GM10847 (cell line): Measurements from ENCODE around the gene EEA1.

ENCODE experiments used
- POLR2A ChIP-seq: IDR thresholded peaks from 2 replicates; pipeline ENCODE4 v1.6.1; 2011; ENCODE audit not compliant: insufficient read length; ENCODE audit errors: extremely low read depth

EEA1 gene

DNA sequence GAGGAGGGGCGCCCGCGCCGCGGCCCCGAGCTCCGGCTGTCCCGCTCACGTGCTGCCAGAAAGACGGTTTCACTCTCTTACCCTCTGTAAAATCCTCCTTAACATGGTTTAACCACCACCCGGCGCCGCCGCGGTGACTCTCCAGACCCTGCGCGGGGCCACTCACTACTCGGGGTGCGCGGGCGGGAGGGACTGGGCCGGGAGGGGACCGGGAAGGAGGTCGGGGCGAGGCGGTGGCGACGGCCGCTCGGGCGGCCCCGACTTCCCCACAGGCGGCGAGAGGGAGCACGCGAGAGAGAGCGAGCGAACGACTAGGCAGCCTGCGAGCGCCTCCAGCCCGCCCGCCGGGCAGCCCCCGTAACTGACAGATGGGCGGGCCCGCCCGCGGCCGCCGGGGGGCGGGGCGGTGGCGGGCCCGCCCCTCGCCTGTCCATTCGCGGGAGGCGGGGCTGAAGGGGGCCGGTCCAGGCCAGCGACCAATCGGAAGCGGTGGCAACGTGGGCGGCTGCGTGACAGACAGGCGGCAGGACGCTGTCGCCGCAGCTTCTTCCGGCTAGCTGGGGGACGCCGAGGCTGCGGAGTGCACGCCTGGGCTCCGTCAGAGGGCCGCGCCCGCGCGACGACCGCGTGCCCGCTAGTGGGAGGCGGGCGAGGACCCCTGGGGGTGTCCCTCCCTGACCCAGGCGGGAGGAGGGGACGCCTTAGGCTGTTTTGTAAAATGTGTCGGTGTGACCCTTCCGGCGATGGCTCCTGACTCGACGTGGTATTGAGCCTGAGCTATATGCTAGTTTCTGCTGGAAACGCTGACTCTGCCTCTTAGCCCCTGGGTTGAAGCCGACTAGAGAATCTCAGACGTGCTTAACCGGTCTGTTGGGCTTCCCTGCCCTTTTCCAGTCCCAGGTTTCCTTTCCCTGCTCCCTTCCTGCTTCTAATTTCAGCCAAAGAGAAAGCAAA, at the start of gene EEA1:
EEA1 (minus strand) TSS at position 334 of the 954 bp plus-strand sequence; CDS start at position 105, 229 bp downstream.
- peak; percentile 89 for TF ChIP-seq POLR2A

GRCh38 chr12:92978607-92979006, 49.5 kb upstream of the EEA1 start:
- TF ChIP-seq POLR2A: no peak

GRCh38 chr12:92977326-92977725, 48.2 kb upstream of the EEA1 start:
- TF ChIP-seq POLR2A: no peak

DNA sequence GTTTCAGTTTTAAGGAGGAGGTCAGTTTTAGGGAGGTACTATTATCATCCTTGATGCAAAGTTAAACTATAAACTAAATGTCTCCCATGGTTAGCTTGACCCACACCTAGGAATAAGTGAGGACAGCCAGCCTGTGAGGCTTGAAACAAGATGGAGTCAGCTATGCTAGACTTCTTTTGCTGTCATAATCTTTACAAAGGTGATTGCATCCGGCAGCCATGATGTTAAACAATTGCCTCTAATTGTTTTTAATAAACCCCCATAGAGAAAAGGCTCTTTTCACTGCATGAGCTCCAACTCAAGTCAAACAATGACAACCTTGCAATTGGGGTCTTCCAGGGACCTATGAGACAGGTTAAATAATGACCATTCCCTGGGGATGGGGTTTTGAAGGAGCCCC, 45.7 kb upstream of the EEA1 start:
- TF ChIP-seq POLR2A: no peak

DNA sequence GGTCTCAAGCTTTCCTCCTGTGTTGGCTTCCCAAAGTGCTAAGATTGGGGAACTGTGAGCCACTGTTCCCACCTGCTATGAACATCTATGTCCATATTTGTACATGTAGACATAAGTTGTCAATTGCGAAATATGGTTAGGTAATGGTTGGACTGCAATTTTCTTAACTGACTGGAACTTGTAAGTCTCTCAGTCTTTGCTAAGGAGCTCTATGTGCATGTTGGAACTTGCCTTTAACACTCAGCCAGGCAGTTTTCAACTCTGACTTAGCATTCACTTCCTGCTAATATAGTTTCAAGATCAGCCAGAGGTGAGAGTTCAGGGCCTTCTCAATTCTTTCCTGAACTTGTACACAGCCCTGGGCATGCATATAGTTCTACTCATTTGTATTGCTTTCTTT, 44.5 kb upstream of the EEA1 start:
- no peak for TF ChIP-seq POLR2A

DNA sequence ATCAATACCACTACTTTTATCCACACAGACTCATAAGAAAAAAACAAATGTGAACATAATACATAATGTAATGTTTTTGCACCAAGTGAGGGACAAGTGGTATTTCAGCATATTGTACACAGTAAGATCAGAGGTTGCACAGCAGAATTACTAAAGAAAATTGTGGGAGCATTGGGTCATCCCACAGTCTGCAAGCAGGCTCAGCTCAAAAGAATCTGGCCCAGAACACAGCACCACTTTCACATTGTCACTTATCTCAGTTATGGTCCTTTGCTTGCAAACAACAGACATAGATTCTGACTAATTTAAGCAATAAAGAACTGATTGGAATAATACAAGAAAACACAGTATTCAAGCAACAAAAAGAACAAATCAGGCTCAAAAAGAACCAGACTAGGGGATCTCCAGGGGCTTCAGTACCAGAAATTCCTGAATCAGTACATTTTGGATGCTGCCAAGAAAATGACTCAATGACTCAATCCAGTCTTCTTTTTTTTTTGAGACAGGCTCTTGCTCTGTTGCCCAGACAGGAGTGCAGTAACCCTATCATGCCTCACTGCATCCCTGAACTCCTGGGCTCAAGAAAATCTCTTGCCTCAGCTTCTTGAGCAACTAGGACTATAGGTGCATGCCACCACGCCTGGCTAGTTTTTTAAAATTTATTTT, 42.9 kb upstream of the EEA1 start:
- TF ChIP-seq POLR2A: no peak

- TF ChIP-seq POLR2A: no peak
These were observed 39.2 kb upstream of the EEA1 start for GRCh38 chr12:92968176-92968813.

- no peak for TF ChIP-seq POLR2A
These were observed 32.9 kb upstream of the EEA1 start for GRCh38 chr12:92961949-92962348.

GRCh38 chr12:92955997-92956663, 27.0 kb upstream of the EEA1 start:
- no peak for TF ChIP-seq POLR2A

DNA sequence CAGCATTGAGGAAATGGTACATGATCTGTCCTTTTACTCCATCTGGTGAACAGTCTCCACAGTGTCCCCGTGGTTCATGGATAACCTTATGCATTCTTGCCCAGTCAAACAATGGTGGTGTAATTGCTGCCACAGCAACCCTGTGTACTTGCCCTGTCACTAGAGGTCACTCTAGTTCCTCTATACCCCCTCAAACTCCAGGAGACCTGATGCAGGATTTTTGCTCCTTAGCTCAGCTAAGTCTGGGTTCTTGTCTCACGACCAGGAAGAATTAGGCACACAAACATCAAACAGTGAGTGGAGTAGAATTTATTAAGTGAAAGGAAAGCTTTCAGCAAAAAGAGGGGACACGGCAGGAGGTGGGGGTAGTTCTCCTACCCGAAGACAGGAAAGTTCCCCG, 24.7 kb upstream of the EEA1 start:
- no peak for TF ChIP-seq POLR2A

DNA sequence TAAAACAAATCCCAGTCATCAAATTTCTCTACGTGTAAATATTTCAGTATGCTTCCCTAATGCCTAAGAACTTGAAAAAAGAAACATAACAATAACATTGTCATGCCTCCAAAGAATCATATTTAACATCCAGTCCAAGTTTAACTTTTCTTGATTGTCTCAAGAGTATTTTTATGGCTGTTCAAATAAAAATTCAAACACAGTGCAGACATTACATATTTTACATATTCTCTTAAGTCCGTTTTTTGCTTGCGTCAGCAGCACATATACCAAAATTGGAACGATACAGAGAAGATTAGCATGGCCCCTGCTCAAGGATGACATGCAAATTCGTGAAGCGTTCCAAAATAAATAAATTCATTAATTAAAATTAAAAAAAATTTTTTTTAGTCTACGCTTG, 23.3 kb upstream of the EEA1 start:
- TF ChIP-seq POLR2A: no peak

DNA sequence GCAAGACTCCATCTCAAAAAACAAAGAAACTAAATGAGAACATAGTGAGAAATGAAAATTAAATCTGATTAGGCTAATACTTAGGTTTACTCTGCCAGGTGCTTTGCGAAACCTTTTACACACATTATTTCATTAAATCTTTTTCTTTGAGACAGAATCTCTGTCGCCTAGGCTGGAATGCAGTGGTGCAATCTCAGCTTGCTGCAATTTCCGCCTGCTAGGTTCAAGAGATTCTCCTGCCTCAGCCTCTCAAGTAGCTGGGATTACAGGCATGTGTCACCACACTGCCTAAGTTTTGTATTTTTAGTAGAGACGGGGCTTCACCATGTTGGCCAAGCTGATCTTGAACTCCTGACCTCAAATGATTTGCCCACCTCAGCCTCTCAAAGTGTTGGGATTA, 21.9 kb upstream of the EEA1 start:
- TF ChIP-seq POLR2A: no peak

DNA sequence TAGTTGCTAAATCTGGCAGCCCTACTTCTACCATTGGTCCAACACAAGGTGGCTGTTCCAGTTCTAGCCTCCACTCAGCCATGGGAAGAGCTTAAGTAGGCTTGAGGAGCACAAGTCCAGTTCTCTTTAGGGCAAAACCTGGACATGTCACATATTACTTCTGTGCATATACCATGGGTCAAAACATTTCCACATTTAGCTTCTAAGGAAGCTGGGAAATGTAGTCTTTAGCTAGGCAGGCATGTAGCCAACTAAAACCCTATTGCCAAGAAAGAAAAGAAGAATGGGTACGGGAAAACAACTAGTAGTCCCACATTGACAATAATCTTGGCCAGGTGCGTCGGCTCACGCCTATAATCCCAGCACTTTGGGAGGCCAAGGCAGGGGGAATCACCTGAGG, 20.9 kb upstream of the EEA1 start:
- TF ChIP-seq POLR2A: no peak

- no peak for TF ChIP-seq POLR2A
These were observed 20.4 kb upstream of the EEA1 start for GRCh38 chr12:92949466-92949865.

GRCh38 chr12:92947589-92948215, 18.6 kb upstream of the EEA1 start:
- TF ChIP-seq POLR2A: no peak
